Endothelial cell of umbilical vein (primary cell): ENCODE measurements around the gene RAB3C. TPM values are rescaled to one million over a fixed set of nuclear protein-coding genes. Genes with fewer than 3 reads are reported as not detected.
A peak's percentile ranks its signal among the peaks of the same experiment; 100 is the strongest.

Source experiments
- BruUV-seq: library from RNA; stranded (reverse); fragments of 400-500 nt; replicated peaks from 2 replicates; lab custom pipeline; 2021; lab: Mats Ljungman, UMichigan
- CTCF ChIA-PET: fragments of 300-600, 350-600 bp; sonication (Branson Sonifier 250); formaldehyde crosslinking; loops from one replicate; lab custom pipeline; 2021; ENCODE audit warnings: antibody characterized with exemption, inconsistent platforms; lab: Charles Lee
- POLR2A ChIA-PET: fragments of 300-600, 350-600 bp; sonication (Branson Sonifier 250); formaldehyde crosslinking; loops from one replicate; lab custom pipeline; 2021; ENCODE audit warnings: antibody characterized with exemption, inconsistent platforms; lab: Charles Lee
- DNase-seq: peaks from one replicate; pipeline ENCODE4 v3.0.0-alpha.2; 2011; ENCODE audit warnings: low read depth, low spot score
- FAIRE-seq: peaks from 2 replicates; lab custom pipeline; 2011; peaks lifted over from hg19 to GRCh38; lab: Jason Lieb, UNC
- H2AFZ ChIP-seq: 2 replicates; pipeline ENCODE4 v1.6.0; 2012; ENCODE audit warnings: low read depth, low read length, control low read depth, inconsistent platforms
- H3K27ac ChIP-seq: 2 replicates; pipeline ENCODE4 v1.5.1; 2011; ENCODE audit warnings: low read depth, mild to moderate bottlenecking, control low read depth, low read length, moderate library complexity; ENCODE audit not compliant: insufficient read depth
- H3K27me3 ChIP-seq, 2 experiments: 2 replicates each; pipeline versions ENCODE4 v1.6.0 to v1.6.1; 2011; ENCODE audit warnings: low read length in 2 of 2, mixed read lengths in 1 of 2; ENCODE audit not compliant: control insufficient read depth in 2 of 2, insufficient read depth in 2 of 2
- H3K36me3 ChIP-seq, 2 experiments: 2 replicates in 1 of 2; 3 replicates in 1 of 2; pipeline ENCODE4 v1.5.1; 2011; ENCODE audit warnings: low read length in 2 of 2, mild to moderate bottlenecking in 1 of 2, moderate library complexity in 1 of 2; ENCODE audit not compliant: control insufficient read depth in 2 of 2, insufficient read depth in 2 of 2; ENCODE audit errors: extremely low read depth in 1 of 2
- H3K4me1 ChIP-seq: 3 replicates; pipeline ENCODE4 v1.5.1; 2011; ENCODE audit warnings: mild to moderate bottlenecking, low read length; ENCODE audit not compliant: control insufficient read depth, insufficient read depth; ENCODE audit errors: extremely low read depth
- H3K4me2 ChIP-seq: 2 replicates; pipeline ENCODE4 v1.6.1; 2011; ENCODE audit warnings: low read length, control low read depth, mixed read lengths; ENCODE audit not compliant: insufficient read depth
- H3K4me3 ChIP-seq, 3 experiments: fragments of 200-600 bp in 1 of 3; sonication (generic), shearing (Covaris generic) in 1 of 3; replicated peaks in 1 of 3; 2 replicates each; pipeline ENCODE4 v1.5.1; 2011 to 2016; ENCODE audit warnings: control low read depth in 3 of 3, low read length in 3 of 3, mild to moderate bottlenecking in 2 of 3, inconsistent platforms in 1 of 3, low read depth in 1 of 3, moderate library complexity in 1 of 3; ENCODE audit not compliant: insufficient read depth in 1 of 3
- H3K79me2 ChIP-seq: 2 replicates; pipeline ENCODE4 v1.6.0; 2012; ENCODE audit warnings: low read length, inconsistent platforms; ENCODE audit not compliant: control insufficient read depth, insufficient read depth
- H3K9ac ChIP-seq: replicated peaks from 2 replicates; pipeline ENCODE3; 2011; ENCODE audit warnings: low read length, control low read depth; ENCODE audit not compliant: insufficient read depth; ENCODE audit errors: extremely low read depth
- H3K9me1 ChIP-seq: replicated peaks from 3 replicates; pipeline ENCODE4 v1.6.0; 2011; ENCODE audit warnings: mild to moderate bottlenecking, low read length; ENCODE audit not compliant: control insufficient read depth, insufficient read depth; ENCODE audit errors: extremely low read depth
- H3K9me3 ChIP-seq: replicated peaks from 2 replicates; pipeline ENCODE4 v1.5.1; 2012; ENCODE audit warnings: low read length, inconsistent platforms; ENCODE audit not compliant: control insufficient read depth, insufficient read depth
- H4K20me1 ChIP-seq: replicated peaks from 2 replicates; pipeline ENCODE3; 2011; ENCODE audit warnings: mild to moderate bottlenecking, low read length; ENCODE audit not compliant: control insufficient read depth, insufficient read depth; ENCODE audit errors: extremely low read depth
- EZH2 ChIP-seq: IDR thresholded peaks from 2 replicates; pipeline ENCODE4 v1.6.1; 2012; ENCODE audit warnings: borderline replicate concordance, low read depth, mild to moderate bottlenecking, moderate library complexity, low read length, inconsistent platforms; ENCODE audit not compliant: severe bottlenecking
- FOS ChIP-seq: IDR thresholded peaks from 2 replicates; pipeline ENCODE4 v1.6.1; 2011; ENCODE audit warnings: mild to moderate bottlenecking, low read length, moderate library complexity, borderline replicate concordance; ENCODE audit not compliant: insufficient read depth
- GATA2 ChIP-seq: IDR thresholded peaks from 2 replicates; pipeline ENCODE4 v1.7.0; 2011; ENCODE audit warnings: low read depth, mild to moderate bottlenecking, moderate library complexity, mixed read lengths, low read length; ENCODE audit not compliant: insufficient read length, insufficient read depth
- JUN ChIP-seq: IDR thresholded peaks from 2 replicates; pipeline ENCODE4 v1.6.1; 2011; ENCODE audit warnings: borderline replicate concordance, low read depth; ENCODE audit not compliant: insufficient read length, insufficient read depth
- MYC ChIP-seq: IDR thresholded peaks from one replicate; pipeline ENCODE4 v1.6.1; 2011; ENCODE audit warnings: mild to moderate bottlenecking, low read depth, low read length
- POLR2A ChIP-seq: IDR thresholded peaks from 2 replicates; pipeline ENCODE4 v1.6.1; 2012; ENCODE audit warnings: low read depth, mild to moderate bottlenecking, control low read depth, low read length
- POLR2AphosphoS5 ChIP-seq: IDR thresholded peaks from 2 replicates; pipeline ENCODE4 v1.6.1; 2012; ENCODE audit warnings: low read depth, mild to moderate bottlenecking, control low read depth, low read length, moderate library complexity; ENCODE audit not compliant: insufficient read depth
- dilution Hi-C: fragments of 300-500 bp; cut with MboI; formaldehyde crosslinking; loops from one replicate; pipeline ENCODE4 v1.15.0; 2019; ENCODE audit warnings: low sequenced_read_pairs; ENCODE audit not compliant: extremely low pct_ligation_motif_present
- intact Hi-C: fragments of 100-400 bp; cut with micrococcal nuclease; formaldehyde crosslinking; loops from one replicate; pipeline ENCODE4 v1.10.0; 2022
- polyA plus RNA-seq, 4 experiments: library from polyadenylated mRNA; depleted of rRNA in 3 of 4; stranded (reverse) in 3 of 4; unstranded in 1 of 4; fragments of >200 nt; gene quantifications; 2 replicates each; pipeline versions ENCODE4 v1.2.1 to v1.2.3, GENCODE V29; 2011 to 2012; ENCODE audit warnings: missing spikeins in 1 of 4
- total RNA-seq: library from RNA; stranded (reverse); gene quantifications from 2 replicates; pipeline ENCODE4 v1.2.3, GENCODE V29; 2021
- TF ChIP-seq, protein P1 (sequence below): IDR thresholded peaks from 2 replicates; pipeline ENCODE4 v1.6.1; 2011; ENCODE audit not compliant: insufficient read depth, insufficient read length
- TF ChIP-seq, protein P2 (sequence below), 2 donors: IDR thresholded peaks; 1 replicate in 1 of 2; 2 replicates in 1 of 2; pipeline ENCODE4 v1.5.1; 2011; ENCODE audit warnings: low read length in 2 of 2, mild to moderate bottlenecking in 2 of 2, moderate library complexity in 2 of 2, control low read depth in 1 of 2, inconsistent platforms in 1 of 2, low read depth in 1 of 2; ENCODE audit not compliant: insufficient read depth in 1 of 2; ENCODE audit errors: extremely low read depth in 1 of 2

The RAB3C gene
- total and polyA plus RNA-seq, 2 donors (not counting 3 experiments of a cell fraction or from before 2014, with no cell fraction given): 0.04 to 0.66 TPM

DNA sequence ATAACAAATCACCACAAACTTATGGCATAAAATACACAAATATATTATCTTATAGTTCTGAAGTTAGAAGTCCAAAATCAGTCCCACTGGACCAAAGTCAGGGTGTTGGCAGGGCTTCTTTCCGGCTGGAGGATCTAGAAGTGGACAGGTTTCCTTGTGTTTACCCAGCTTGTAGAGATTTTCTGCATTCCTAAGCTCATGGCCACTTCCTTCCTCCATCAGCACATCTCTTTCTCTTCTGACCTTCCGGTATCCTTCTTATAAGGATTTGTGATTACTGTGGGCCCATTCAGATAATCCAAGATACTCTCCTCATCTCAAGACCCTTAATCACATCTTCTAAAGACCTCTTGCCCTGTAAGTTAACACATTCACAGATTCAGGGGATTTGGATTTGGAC, 97.6 kb downstream of the RAB3C start:
- Histone ChIP-seq H3K9ac (peak overlapping the region; percentile 34), H3K4me1 (peaks cover 68% of the 10 kb centered on the region), H4K20me1 (no peaks in the 10 kb centered on the region), H3K27ac (peak overlapping the region; percentile 72), H3K9me3 (no peaks in the 10 kb centered on the region), H3K4me2 (peak overlapping the region; percentile 68), H2AFZ (no peak overlapping the region), H3K4me3 (no peak overlapping the region), H3K36me3 (no peaks in the 10 kb centered on the region), H3K79me2 (no peaks in the 10 kb centered on the region), H3K9me1 (no peaks in the 10 kb centered on the region), H3K27me3 (no peaks in the 10 kb centered on the region)
- dilution Hi-C loops (no loop called here), intact Hi-C loops (loop anchor here (1.0 kb wide), 1 partner anchor 13 kb away; no protein-coding TSS in a partner anchor)
- FAIRE-seq: peak; percentile 87
- ChIA-PET CTCF (interaction anchor here (1.0 to 1.7 kb wide), 3 partner anchors 13 to 98 kb away, joined by 3 to 7 read pairs (median 3); partner anchors contain the start of gene RAB3C), POLR2A (interaction anchor here (1.3 kb wide), 1 partner anchor 13 kb away, joined by 7 read pairs; no protein-coding TSS in a partner anchor)
- no TSS peak for BruUV-seq
- peak; percentile 85 for DNase-seq
- TF ChIP-seq GATA2 (peak; percentile 86), JUN (peak; percentile 43), MYC (no peak), EZH2 (no peak), POLR2AphosphoS5 (peak; percentile 93), POLR2A (peak; percentile 70), FOS (peak; percentile 58)
- TF ChIP-seq, protein P1, sequence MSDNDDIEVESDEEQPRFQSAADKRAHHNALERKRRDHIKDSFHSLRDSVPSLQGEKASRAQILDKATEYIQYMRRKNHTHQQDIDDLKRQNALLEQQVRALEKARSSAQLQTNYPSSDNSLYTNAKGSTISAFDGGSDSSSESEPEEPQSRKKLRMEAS: no peak
- TF ChIP-seq, protein P2, sequence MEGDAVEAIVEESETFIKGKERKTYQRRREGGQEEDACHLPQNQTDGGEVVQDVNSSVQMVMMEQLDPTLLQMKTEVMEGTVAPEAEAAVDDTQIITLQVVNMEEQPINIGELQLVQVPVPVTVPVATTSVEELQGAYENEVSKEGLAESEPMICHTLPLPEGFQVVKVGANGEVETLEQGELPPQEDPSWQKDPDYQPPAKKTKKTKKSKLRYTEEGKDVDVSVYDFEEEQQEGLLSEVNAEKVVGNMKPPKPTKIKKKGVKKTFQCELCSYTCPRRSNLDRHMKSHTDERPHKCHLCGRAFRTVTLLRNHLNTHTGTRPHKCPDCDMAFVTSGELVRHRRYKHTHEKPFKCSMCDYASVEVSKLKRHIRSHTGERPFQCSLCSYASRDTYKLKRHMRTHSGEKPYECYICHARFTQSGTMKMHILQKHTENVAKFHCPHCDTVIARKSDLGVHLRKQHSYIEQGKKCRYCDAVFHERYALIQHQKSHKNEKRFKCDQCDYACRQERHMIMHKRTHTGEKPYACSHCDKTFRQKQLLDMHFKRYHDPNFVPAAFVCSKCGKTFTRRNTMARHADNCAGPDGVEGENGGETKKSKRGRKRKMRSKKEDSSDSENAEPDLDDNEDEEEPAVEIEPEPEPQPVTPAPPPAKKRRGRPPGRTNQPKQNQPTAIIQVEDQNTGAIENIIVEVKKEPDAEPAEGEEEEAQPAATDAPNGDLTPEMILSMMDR (IDR thresholded peaks at IDR 0.05; ENCODE audit: extremely low read depth in 1 of 2, insufficient read depth in 1 of 2, low read depth in 1 of 2, low read length in 2 of 2): no peak
